GM19468 (cell line): ENCODE measurements around the gene USF1.

ENCODE experiments used
- ATAC-seq: cut with Tn5 transposase; IDR thresholded peaks from one replicate; pipeline ENCODE4 v1.9.1; 2021; ENCODE audit warnings: mild to moderate bottlenecking, moderate library complexity, moderate number of reproducible peaks; ENCODE audit not compliant: unreplicated experiment; ENCODE audit errors: extremely low read depth

USF1 gene, protein sequence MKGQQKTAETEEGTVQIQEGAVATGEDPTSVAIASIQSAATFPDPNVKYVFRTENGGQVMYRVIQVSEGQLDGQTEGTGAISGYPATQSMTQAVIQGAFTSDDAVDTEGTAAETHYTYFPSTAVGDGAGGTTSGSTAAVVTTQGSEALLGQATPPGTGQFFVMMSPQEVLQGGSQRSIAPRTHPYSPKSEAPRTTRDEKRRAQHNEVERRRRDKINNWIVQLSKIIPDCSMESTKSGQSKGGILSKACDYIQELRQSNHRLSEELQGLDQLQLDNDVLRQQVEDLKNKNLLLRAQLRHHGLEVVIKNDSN

DNA sequence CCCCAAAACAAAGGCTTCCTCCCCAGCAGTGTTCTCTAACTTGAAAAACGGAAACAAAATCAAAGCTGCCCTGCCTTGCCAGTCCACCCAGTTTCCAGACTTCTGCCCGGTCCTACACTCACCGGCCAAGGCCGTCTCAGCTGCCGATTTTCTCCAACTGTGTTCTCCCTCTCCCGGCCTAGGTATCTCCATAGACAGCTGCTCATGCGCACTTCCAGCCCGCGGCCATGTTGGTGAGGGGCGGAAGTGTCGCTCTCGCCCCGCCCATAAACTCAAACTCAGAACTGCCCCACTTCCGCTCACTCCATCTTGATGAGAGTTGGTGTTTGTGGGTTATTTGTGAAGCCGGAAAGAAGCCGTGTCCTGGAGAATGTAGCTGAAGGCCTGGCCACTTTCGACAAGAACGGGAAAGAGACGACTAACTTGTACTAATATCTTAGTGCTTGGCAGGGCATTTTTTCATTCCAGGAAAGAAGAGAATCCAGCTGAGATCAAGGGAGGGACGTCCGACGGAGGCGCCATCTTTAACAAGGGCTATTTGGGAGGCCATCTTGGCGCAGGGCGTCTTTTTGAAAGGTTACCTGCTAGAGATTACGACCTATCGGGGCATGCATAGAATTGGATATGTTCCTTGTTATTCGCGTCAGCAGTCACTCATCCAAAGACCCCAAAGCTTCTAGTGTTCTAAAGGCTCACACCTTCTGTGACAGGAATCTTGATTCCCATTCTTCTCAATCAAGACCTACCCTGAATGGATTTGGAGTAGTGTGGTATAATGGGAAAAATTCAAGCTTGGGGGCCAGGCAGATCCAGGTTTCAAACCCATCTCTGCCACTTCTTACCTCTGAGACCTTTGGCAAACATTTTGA, at the start of gene USF1:
USF1 (minus strand) TSS at position 242 of the 869 bp plus-strand sequence. CDS start 2,702 bp downstream, outside the sequence.
- ATAC-seq: peak; percentile 35

DNA sequence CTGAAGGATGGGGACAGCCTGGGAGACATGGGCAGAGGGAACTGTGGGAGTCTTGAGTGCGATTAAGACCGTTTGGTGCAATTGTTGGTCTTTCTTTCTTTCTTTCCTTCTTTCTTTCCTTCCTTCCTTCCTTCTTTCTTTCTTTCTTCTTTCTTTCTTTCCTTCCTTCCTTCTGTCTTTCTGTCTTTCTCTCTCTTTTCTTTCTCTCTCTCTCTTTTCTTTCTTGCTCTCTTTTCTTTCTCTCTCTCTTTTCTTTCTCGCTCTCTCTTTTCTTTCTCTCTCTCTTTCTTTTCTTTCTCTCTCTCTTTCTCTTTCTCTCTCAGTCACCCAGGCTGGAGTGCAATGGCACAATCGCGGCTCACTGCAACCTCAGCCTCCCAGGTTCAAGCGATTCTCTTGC, 49.5 kb upstream of the USF1 start:
- ATAC-seq: no peak

DNA sequence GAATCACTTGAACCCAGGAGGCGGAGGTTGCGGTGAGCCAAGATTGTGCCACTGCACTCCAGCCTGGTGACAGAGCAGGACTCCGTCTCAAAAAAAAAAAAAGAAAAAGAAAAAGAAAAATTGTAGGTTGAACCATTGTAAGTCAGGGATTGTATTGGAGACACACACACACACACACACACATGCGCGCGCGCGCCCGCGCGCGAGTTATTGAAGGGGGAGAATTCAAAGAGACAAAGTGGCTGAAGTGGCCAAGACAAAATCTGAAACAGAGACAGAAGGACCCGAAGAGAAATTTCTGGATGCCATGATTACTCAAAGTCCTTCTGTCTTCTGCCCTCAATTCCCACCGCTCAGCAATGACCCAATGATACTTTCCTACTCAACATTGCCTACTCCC, 48.7 kb upstream of the USF1 start:
- no peak for ATAC-seq

DNA sequence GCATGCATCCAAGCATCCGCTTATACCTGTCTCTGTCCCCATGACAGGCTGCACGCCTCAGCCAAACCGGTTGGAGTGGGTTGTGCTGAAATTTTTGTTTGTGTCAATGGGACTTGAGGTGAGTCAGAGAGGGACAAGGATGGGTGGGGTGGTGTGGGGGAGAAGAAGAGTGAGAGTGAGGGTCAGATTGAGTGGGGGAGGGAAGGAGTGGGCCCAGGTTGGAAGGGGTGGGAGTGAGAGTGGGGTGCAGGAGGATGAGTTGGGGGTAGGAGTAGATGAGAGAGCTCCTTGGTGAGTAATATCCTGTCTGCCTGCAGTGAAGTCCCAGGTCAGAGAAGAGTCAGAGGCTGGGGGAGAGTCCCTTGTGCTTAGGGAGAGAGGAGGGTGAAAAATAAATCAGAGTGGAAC, 46.8 kb upstream of the USF1 start:
- no peak for ATAC-seq

DNA sequence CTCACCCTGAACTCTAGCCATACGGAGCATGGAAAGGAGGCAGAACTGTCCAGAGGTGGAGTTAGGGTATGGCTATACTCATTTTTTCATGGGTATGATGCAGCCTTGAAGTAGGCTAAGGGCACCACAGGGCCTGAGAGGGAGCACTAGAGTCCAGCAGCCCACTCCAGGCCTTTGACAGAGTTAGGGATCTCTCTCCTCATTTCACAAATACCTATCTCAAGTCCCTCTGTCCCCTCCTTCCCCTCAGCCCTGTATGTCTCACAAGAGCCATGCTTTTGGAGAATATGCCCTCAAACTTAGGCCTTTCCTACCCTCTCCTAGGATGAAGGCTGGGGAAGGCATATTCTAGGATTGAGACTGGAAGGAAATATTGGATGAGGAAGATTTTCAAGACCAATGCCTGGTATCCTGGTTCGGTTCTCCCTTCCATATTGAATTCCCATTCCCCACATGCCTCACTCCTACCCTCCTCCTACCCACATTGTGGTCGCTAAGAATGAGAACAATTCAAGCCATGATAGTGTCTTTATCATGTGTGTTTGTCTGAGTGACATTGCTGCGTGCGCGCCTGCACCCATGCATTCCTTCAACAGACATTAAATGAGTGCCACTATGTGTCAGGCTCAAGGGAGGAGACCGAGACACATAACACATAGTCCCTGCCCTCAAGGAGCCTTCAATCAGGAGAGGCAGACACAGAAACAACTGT, 46.2 kb upstream of the USF1 start:
- ATAC-seq: no peak

DNA sequence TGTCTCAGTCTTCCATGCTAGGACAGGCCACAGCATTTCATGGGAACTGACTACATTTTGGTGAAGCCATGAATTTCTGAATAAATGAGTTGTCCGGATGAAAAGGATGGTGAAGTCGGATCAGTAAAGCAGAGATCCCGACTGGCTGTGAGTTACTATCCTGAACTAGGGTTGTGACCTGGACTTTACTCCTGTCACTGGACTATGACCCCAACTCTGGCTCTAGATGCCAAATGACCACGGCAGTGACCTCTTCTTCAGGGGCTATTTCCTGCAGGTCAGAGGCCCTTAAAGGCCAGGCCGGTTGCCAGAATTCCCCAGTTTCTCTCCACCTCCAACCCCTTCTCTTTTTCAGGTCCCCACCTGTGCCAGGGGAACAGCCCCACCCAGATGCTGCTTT, 45.3 kb upstream of the USF1 start:
- ATAC-seq: no peak

DNA sequence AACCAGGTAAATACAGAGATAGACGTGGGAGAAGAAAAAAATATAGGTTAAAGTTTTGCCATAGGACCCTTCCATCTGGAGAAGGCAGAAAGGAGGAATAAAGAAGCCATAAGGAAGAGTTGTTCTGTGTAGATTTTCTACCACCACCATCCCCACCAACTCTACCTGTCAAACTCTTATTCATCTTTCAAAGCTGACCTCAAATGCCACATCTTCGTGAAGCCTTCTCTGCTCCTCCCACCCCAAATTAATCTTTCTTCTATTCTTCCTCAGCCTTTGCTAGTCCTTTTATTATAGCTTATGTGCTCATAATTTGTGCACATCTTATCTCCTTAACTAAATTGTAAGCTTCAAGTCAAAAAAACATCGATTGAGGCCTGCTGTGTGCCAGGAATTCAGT, 44.8 kb upstream of the USF1 start:
- no peak for ATAC-seq

DNA sequence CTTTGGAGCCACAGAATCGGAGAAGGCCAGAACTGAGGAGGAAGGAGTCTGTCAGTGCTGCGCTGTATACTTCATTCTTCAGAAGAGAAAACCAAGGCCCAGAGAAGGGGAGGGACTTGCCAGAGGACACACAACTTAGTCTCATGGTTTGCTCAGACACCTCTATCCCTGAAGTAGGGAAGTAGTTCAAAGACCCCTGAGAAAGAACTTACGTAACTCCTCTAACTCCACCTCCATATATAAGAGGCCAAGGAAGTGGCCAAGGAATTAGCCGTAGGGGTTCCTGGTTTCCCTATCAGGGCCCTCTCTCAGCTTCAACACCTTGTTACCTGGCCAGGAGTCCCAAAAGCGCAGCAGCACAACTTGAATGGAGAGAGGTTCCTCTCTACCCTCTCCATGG, 44.2 kb upstream of the USF1 start:
- no peak for ATAC-seq

DNA sequence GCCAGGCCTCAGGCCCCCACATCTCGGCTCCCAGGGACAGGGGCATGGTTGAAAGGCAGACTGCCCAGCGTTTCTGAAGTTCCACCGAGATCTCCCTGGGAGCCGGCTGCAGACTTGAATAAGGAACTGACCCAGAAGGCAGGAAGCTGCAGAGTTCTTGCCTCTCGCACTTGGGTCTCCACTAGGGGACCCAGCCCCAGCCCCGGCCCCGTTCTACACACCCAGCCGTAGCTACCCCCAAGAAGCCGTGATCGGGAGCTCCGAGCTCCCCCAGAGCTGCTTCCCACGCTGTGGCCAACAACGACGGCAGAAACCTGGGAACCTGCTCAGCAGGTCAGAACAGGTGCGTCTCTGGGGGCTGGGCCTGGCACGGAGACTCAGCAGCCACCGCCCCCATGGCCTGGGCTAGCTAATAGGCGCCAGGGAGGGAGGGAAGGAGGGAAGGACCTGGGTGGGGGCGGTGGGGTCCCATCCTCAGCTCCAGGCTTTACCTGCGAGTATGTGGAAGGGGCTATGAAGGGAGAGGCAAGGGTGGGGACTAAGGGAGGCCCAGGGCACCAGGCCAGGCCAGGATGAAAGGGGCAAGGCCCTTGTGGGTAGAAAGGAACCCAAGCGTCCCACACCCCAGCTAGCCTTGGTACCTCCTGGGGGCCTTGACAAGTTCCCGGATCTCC, 43.6 kb upstream of the USF1 start, which contains the start of gene NECTIN4:
NECTIN4 (minus strand) TSS at position 308 of the 674 bp plus-strand sequence; CDS start at position 46, 262 bp downstream.
- no peak for ATAC-seq

DNA sequence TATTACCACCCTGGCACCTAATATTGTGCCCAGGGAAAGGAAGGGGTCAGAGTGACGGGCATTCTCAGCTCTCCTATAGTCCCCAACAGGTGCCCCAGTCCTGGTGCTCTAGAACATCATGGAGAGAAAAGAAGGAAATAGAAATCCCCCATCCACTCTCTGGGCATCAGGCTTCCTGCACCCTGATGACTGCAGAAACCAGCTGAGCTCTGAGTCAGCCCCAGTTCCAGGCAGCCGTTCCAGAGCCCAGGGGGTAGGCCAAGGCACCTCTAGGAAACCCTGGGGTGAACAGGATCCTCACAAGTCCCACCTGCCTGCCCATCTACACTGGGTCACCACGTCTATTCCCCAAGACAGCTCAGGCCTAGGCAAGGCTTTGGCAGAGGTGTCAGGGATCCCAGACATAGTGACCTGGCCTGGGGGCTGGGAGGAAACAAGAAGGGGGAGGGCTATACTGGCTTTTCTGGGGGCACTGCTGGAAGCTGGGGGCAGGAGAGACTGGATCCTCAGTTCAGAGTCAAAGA, 42.9 kb upstream of the USF1 start:
- ATAC-seq: no peak

DNA sequence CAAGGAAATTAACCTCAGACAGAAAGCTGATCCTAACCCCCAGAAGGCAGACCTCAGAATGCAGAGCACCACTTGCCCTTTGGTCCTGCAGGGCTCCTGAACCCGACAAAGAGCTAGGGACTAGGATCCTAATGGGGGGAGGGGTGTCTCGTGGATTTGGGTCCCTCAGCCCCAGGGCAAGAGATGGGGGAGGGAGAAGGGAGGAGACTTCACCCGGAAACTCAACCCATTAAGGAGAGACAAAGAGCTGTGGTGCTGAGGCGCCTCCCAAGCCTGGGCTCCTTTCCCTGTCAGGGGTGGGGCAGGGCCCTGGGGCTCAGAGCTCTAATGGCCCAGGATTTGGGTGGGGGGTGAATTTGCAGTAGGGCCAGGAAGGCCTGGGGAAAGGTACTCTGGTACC, 40.7 kb upstream of the USF1 start:
- ATAC-seq: no peak

DNA sequence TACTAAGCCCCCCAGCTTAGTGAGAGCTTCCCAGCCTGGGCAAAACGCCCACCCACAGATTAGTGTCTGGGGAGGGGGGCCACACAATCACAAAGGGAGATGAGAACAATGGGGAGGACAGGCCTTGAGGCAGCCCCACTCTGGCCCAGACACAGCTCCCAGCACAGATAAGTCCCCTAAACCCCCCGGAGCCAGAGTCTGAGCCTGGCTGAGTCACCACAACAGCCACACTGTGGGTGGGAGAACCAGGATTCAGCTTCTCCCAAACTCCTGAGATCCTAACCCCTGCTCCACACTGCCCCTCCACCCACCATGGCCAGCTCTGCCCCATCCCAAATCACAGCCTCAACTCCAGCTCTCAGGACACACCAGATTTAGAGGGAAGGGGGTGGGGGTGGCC, 39.4 kb upstream of the USF1 start:
- no peak for ATAC-seq

DNA sequence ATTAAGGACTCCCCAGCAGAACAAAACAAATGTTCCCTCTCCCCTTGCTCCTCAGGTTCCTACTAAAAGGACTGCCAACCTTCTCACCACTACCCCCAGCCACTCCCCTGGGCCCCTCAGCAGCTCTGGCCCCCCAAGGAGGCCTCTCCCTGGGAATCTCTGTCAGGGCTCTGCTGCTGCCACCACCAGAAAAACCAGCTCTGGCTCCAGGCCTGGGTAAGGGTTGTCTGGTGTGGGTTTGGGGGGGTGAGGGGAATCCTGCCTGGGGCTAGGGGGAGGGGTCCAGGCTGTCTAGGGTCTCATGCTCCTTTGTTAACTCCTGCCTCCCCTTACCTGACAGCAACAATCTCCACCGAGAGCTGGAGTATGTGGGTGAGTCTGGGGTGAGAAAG, 38.8 kb upstream of the USF1 start:
- no peak for ATAC-seq

DNA sequence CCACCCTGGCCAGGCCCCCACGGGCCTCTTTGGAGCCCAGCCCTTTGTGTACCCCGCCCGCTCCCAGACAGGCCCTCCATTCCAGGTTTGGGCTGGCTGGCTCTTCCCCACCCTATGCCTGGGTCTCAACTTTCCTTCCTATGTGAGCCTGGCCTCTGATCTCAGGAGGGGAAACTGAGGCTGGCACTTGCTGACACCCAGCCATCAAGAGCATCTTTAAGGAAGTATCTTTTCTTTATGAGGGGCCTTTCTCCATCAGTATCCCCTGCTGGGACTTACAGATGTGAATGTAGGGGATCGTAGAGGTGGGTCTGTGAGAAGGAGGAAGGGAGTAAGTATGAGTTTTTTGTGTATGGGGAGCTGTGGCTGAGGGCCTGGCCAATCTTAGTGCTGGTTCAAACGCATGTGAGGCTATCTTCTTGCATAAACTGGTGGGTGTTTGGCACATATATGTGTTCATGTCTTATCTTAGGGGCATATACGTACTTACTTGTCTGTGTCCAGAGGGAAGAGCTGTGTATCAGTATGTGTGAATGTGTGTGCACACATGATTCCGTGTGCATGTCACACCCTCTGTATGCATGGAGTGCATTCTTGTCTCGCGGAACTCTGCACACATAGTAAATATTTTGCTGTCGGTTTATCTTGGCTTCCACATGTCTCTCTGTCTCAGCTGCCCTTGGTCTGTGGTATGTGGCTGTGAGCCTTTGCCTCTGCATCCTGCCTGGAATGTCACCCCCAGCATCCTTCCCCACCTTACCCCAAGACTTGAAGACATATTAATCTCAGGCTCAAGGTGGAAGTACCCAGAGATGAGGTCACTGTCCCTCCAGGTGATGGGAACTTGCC, 38.2 kb upstream of the USF1 start:
- ATAC-seq: no peak

DNA sequence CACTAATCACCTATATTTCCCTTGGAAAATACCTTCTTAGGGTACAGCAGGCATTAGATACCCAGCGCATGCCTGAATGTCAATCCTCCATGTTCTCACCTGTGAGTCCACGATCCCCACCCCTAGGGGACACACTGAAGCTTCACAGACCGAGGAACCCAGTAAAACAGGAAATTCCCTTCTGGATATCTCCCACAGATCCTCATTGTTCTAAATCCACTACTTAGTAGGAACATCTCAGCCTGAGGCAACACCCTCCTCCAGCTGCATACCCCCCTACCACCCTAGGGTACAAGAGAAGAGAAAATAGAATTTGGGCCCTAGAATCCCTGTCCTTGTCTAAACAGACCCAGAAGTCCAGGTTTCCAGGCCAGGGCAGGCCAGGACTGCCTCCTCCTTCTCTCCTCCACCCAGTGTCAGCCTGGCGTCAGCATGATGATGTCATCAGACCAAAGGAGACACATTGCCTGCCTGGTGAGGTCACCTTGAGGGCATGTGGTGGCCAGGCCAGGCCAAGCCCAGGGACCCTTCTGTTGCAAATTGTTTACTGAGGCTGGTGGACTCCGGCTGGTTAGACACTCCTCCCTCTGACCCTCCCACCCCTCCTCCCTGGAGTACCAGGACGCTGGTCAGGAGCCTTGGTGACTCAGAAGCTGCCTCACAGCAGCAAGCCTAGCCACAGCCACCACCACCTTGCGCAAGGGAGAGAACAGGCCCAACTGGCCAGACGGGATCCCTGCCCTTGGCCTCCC, 37.4 kb upstream of the USF1 start:
- no peak for ATAC-seq

DNA sequence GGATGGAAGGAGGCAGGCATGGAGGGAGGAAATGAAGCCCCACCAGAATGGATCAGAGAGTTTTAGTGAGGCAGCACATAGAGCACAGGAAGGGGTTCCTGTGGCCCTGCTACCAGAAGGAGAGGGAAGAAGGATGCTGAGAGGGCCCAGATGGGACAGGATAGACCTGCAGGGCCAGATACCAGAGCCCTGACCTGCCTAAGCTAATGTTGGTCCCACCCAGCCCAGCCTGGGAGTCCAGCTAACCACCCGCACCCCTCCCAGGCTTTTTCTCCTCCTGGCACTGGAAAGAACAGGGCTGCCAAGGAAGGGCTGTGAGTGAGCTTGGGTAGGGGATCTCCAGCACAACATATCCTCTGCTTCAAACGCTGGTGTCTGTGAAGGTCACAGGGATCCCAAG, 36.7 kb upstream of the USF1 start:
- ATAC-seq: no peak

DNA sequence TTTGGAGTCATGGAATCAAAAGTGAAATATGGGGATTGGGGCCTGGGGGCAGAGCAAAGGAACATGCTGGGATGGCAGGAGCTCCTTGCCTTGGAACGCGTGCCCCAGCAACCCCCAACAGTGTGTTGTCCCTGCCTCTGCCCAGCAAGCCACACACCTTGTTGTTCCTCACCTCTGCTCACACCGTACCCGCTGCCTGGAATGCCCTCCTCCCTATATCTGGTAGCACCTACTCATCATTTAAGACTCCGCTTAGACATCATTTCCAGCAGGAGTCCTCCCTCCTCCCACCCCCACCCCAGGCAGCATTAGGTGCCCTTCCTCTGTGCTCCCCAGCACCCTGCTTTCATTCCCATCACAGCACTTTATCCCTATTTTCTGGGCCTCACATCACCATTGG, 35.7 kb upstream of the USF1 start:
- ATAC-seq: no peak
